HepG2 (cell line): ENCODE results near the gene SDC4. TPM values are rescaled to one million over a fixed set of nuclear protein-coding genes. Genes with fewer than 3 reads are reported as not detected.

Experiments used
- CBX2 ChIP-seq, 2 experiments: fragments of 200-600 bp in 1 of 2; sonication (generic); formaldehyde crosslinking in 1 of 2; IDR thresholded peaks; 2 replicates each; pipeline versions ENCODE4 v1.7.0 to v1.8.1; 2018 to 2022; ENCODE audit warnings: low read depth in 2 of 2, low read length in 1 of 2, mild to moderate bottlenecking in 1 of 2, missing genetic modification reagents in 1 of 2
- EED ChIP-seq: sonication (generic); formaldehyde crosslinking; IDR thresholded peaks from 2 replicates; pipeline ENCODE4 v1.5.0; 2020; ENCODE audit warnings: mild to moderate bottlenecking, missing genetic modification reagents
- GABPB1 ChIP-seq: IDR thresholded peaks from 2 replicates; pipeline ENCODE4 v1.6.1; 2016; ENCODE audit warnings: mild to moderate bottlenecking, missing genetic modification reagents, moderate library complexity, missing compliant biosample characterization
- HMGXB4 ChIP-seq, 2 experiments: sonication (generic) in 1 of 2; formaldehyde crosslinking in 1 of 2; IDR thresholded peaks; 2 replicates each; pipeline versions ENCODE4 v1.4.0 to v1.6.1; 2018 to 2020; ENCODE audit warnings: missing genetic modification reagents in 2 of 2, borderline replicate concordance in 1 of 2, low read depth in 1 of 2, mild to moderate bottlenecking in 1 of 2, missing biosample characterization in 1 of 2
- KDM5B ChIP-seq: sonication (generic); formaldehyde crosslinking; IDR thresholded peaks from 2 replicates; pipeline ENCODE4 v1.4.0; 2020; ENCODE audit warnings: missing genetic modification reagents, mild to moderate bottlenecking, borderline replicate concordance
- KMT2B ChIP-seq: IDR thresholded peaks from 2 replicates; pipeline ENCODE4 v1.6.1; 2016; ENCODE audit warnings: missing genetic modification reagents, missing compliant biosample characterization
- MEF2D ChIP-seq: sonication (generic); formaldehyde crosslinking; IDR thresholded peaks from 2 replicates; pipeline ENCODE4 v1.5.1; 2020; ENCODE audit warnings: mild to moderate bottlenecking, missing genetic modification reagents
- MTA1 ChIP-seq: sonication (generic); formaldehyde crosslinking; IDR thresholded peaks from 2 replicates; pipeline ENCODE4 v1.4.0; 2020; ENCODE audit warnings: missing genetic modification reagents, mild to moderate bottlenecking, borderline replicate concordance
- NFKBIZ ChIP-seq: IDR thresholded peaks from 2 replicates; pipeline ENCODE4 v1.6.1; 2018; ENCODE audit warnings: missing genetic modification reagents, missing compliant biosample characterization
- SIN3B ChIP-seq: fragments of 150-350 bp; IDR thresholded peaks from 2 replicates; pipeline ENCODE4 v1.6.1; 2014; ENCODE audit warnings: low read length
- TAF1 ChIP-seq: sonication (generic); formaldehyde crosslinking; IDR thresholded peaks from 2 replicates; pipeline ENCODE4 v1.4.0; 2020; ENCODE audit warnings: missing genetic modification reagents
- TFDP1 ChIP-seq: IDR thresholded peaks from 2 replicates; pipeline ENCODE4 v1.6.1; 2016; ENCODE audit warnings: missing compliant biosample characterization, missing genetic modification reagents, borderline replicate concordance
- TP53 ChIP-seq: sonication (generic); formaldehyde crosslinking; conservative IDR thresholded peaks from 2 replicates; pipeline ENCODE4 v1.4.0; 2020; ENCODE audit warnings: missing genetic modification reagents
- YEATS4 ChIP-seq: sonication (generic); formaldehyde crosslinking; IDR thresholded peaks from 2 replicates; pipeline ENCODE4 v1.4.0; 2020; ENCODE audit warnings: missing genetic modification reagents, borderline replicate concordance
- ZEB1 ChIP-seq: IDR thresholded peaks from 2 replicates; pipeline ENCODE4 v1.6.1; 2012; ENCODE audit warnings: mild to moderate bottlenecking, low read depth, inconsistent platforms; ENCODE audit not compliant: insufficient replicate concordance
- ZFX ChIP-seq: sonication (generic); formaldehyde crosslinking; IDR thresholded peaks from 2 replicates; pipeline ENCODE4 v1.4.0; 2020; ENCODE audit warnings: mild to moderate bottlenecking, low read depth, missing genetic modification reagents, moderate library complexity
- ZKSCAN1 ChIP-seq: fragments of 150-350 bp; IDR thresholded peaks from 2 replicates; pipeline ENCODE4 v1.6.1; 2014; ENCODE audit warnings: low read length
- ZNF264 ChIP-seq: sonication (generic); formaldehyde crosslinking; IDR thresholded peaks from 2 replicates; pipeline ENCODE4 v1.4.0; 2020; ENCODE audit warnings: missing genetic modification reagents
- ZNF543 ChIP-seq: sonication (generic); formaldehyde crosslinking; IDR thresholded peaks from 2 replicates; pipeline ENCODE4 v1.4.0; 2020; ENCODE audit warnings: mild to moderate bottlenecking, missing genetic modification reagents
- ZNF646 ChIP-seq: sonication (generic); formaldehyde crosslinking; IDR thresholded peaks from 2 replicates; pipeline ENCODE4 v1.9.0; 2021; ENCODE audit warnings: mild to moderate bottlenecking, missing genetic modification reagents
- ZNF660 ChIP-seq: sonication (generic); formaldehyde crosslinking; IDR thresholded peaks from 2 replicates; pipeline ENCODE4 v1.5.1; 2020; ENCODE audit warnings: mild to moderate bottlenecking, low read depth, missing genetic modification reagents, borderline replicate concordance
- polyA plus RNA-seq, 8 experiments: library from polyadenylated mRNA; depleted of rRNA in 3 of 8; stranded (reverse) in 7 of 8; unstranded in 1 of 8; fragments of >200 nt; fragmentation: Illumina TruSeq in 4 of 8; extraction: Trizol in 4 of 8; gene quantifications; 2 replicates each; pipeline versions ENCODE4 v1.2.1 to v1.2.3, GENCODE V29; 2011 to 2016; ENCODE audit warnings: low read depth in 4 of 8, missing spikeins in 1 of 8, mixed read lengths in 1 of 8; ENCODE audit not compliant: insufficient read depth in 1 of 8
- total RNA-seq, 5 experiments: library from RNA; depleted of rRNA; stranded (reverse); fragments of >200 nt; fragmentation: Illumina TruSeq; extraction: Trizol; gene quantifications; 2 replicates each; pipeline ENCODE4 v1.2.3, GENCODE V29; 2016; ENCODE audit warnings: low read depth in 1 of 5

Gene SDC4
- total and polyA plus RNA-seq, 2 of the 13 experiments (the other 11 are each of a cell fraction or from before 2014, with no cell fraction given) = 49.0 to 65.1 TPM

GRCh38 chr20:45311589-45312211 lies 36.5 kb downstream of the SDC4 start (continued):
- TF ChIP-seq HMGXB4 (CRISPR knock-in tag; IDR thresholded peaks at IDR 0.05; ENCODE audit: borderline replicate concordance in 1 of 2, low read depth in 1 of 2) (peak in 1 of 2 experiments; percentile 38; a peak in 2 of 4 replicates), ZNF660 (no peak), YEATS4 (CRISPR knock-in tag) (no peak), TP53 (CRISPR knock-in tag) (no peak), NFKBIZ (CRISPR knock-in tag) (no peak), KMT2B (CRISPR knock-in tag) (no peak), TAF1 (CRISPR knock-in tag) (no peak), CBX2 (IDR thresholded peaks at IDR 0.05; ENCODE audit: low read depth, low read length) (no peak), CBX2 (CRISPR knock-in tag; IDR thresholded peaks at IDR 0.05; ENCODE audit: low read depth) (no peak), MTA1 (CRISPR knock-in tag) (peak; percentile 67; the same call in 1 of the 2 replicates), ZKSCAN1 (no peak), GABPB1 (CRISPR knock-in tag) (peak; percentile 60; the same call in 1 of the 2 replicates), KDM5B (CRISPR knock-in tag) (peak; percentile 42; the same call in 1 of the 2 replicates), MEF2D (peak; percentile 28; the same call in 1 of the 2 replicates), ZNF543 (CRISPR knock-in tag) (0 out of 2 replicates have a peak, but pooled peaks have one; percentile 65), TFDP1 (CRISPR knock-in tag) (no peak), EED (0 out of 2 replicates have a peak, but pooled peaks have one; percentile 60), ZNF646 (no peak), ZEB1 (no peak), ZNF264 (CRISPR knock-in tag) (no peak), SIN3B (no peak), ZFX (CRISPR knock-in tag) (peak; percentile 36; the same call in 1 of the 2 replicates)
